ENCODE results near the gene SUN2. TPM values are rescaled to one million over a fixed set of nuclear protein-coding genes. Genes with fewer than 3 reads are reported as not detected.

Gene SUN2
- total and polyA plus RNA-seq, 2 of the 13 experiments (the other 11 are each of a cell fraction or from before 2014, with no cell fraction given), result 45.6 to 56.6 TPM

GRCh38 chr22:38755155-38755910, 465 bp downstream of the SUN2 start (continued):
- TF ChIP-seq E2F5 (CRISPR knock-in tag; conservative IDR thresholded peaks at IDR 0.05) (peak; percentile 69), GRHL1 (CRISPR knock-in tag; conservative IDR thresholded peaks at IDR 0.05) (no peak), SP140L (CRISPR knock-in tag; IDR thresholded peaks at IDR 0.05; ENCODE audit: borderline replicate concordance) (no peak), IRF2 (CRISPR knock-in tag; IDR thresholded peaks at IDR 0.05) (peak; percentile 39; the same call in 1 of the 2 replicates), ZNF547 (CRISPR knock-in tag; IDR thresholded peaks at IDR 0.05) (peak; percentile 20; the same call in 1 of the 2 replicates), HES4 (CRISPR knock-in tag; IDR thresholded peaks at IDR 0.05; ENCODE audit: borderline replicate concordance) (peak; percentile 77; the same call in 1 of the 2 replicates), ZFAT (CRISPR knock-in tag; conservative IDR thresholded peaks at IDR 0.05) (no peak), ZNF749 (CRISPR knock-in tag; IDR thresholded peaks at IDR 0.05; ENCODE audit: borderline replicate concordance) (no peak; the same call in 1 of the 2 replicates), ZNF607 (CRISPR knock-in tag; IDR thresholded peaks at IDR 0.05; ENCODE audit: borderline replicate concordance) (peak; percentile 87), HNF4A (CRISPR knock-in tag; IDR thresholded peaks at IDR 0.05) (peak; percentile 81), SCMH1 (CRISPR knock-in tag; IDR thresholded peaks at IDR 0.05; ENCODE audit: borderline replicate concordance) (no peak), CREBL2 (CRISPR knock-in tag; IDR thresholded peaks at IDR 0.05; ENCODE audit: borderline replicate concordance) (peak; percentile 88; the same call in 1 of the 2 replicates), ZNF124 (CRISPR knock-in tag; IDR thresholded peaks at IDR 0.05) (no peak), KDM3A (CRISPR knock-in tag; IDR thresholded peaks at IDR 0.05; ENCODE audit: low read depth) (no peak), RORA (CRISPR knock-in tag; IDR thresholded peaks at IDR 0.05) (no peak), TFAP4 (IDR thresholded peaks at IDR 0.05; ENCODE audit: borderline replicate concordance, low read depth) (peak; percentile 70; the same call in 1 of the 2 replicates), SOX5 (CRISPR knock-in tag; IDR thresholded peaks at IDR 0.05; ENCODE audit: borderline replicate concordance) (peak; percentile 56), NRL (CRISPR knock-in tag; IDR thresholded peaks at IDR 0.05; ENCODE audit: borderline replicate concordance) (peak; percentile 60; the same call in 1 of the 2 replicates), TCF7 (IDR thresholded peaks at IDR 0.05; ENCODE audit: low read depth) (no peak), SSRP1 (CRISPR knock-in tag; IDR thresholded peaks at IDR 0.05) (no peak), NONO (IDR thresholded peaks at IDR 0.05) (no peak), NONO (CRISPR knock-in tag; conservative IDR thresholded peaks at IDR 0.05) (peak; percentile 84), MBNL3 (CRISPR knock-in tag; conservative IDR thresholded peaks at IDR 0.05) (no peak), ZEB1 (IDR thresholded peaks at IDR 0.05; ENCODE audit: insufficient replicate concordance, low read depth) (peak; percentile 50), UBTF (CRISPR knock-in tag; IDR thresholded peaks at IDR 0.05) (peak; percentile 88)

Data from HepG2 (cell line).